K562 (cell line): ENCODE results near the gene RPE65. TPM values are rescaled to one million over a fixed set of nuclear protein-coding genes. Genes with fewer than 3 reads are reported as not detected.
A peak's percentile ranks its signal among the peaks of the same experiment; 100 is the strongest.

ENCODE experiments used
- BRD9 ChIP-seq: fragments of 450-650 bp; IDR thresholded peaks from 2 replicates; pipeline ENCODE4 v1.6.1; 2018; ENCODE audit warnings: low read depth; ENCODE audit not compliant: partially characterized antibody
- KAT7 ChIP-seq: sonication (generic); formaldehyde crosslinking; IDR thresholded peaks from 2 replicates; pipeline ENCODE4 v1.8.0; 2022; ENCODE audit warnings: missing genetic modification reagents, mild to moderate bottlenecking, borderline replicate concordance
- MEIS2 ChIP-seq: fragments of 450-650 bp; IDR thresholded peaks from 2 replicates; pipeline ENCODE4 v1.6.1; 2014; ENCODE audit warnings: mild to moderate bottlenecking; ENCODE audit not compliant: partially characterized antibody
- NEUROD1 ChIP-seq: fragments of 150-350 bp; IDR thresholded peaks from 2 replicates; pipeline ENCODE4 v1.6.1; 2014; ENCODE audit warnings: borderline replicate concordance, low read length, low read depth; ENCODE audit not compliant: partially characterized antibody
- NR1H2 ChIP-seq: sonication (generic); formaldehyde crosslinking; IDR thresholded peaks from 2 replicates; pipeline ENCODE4 v1.4.0; 2020; ENCODE audit warnings: mild to moderate bottlenecking, missing genetic modification reagents
- POLR2B ChIP-seq: fragments of 450-650 bp; IDR thresholded peaks from 2 replicates; pipeline ENCODE4 v1.6.1; 2018; ENCODE audit warnings: low read depth; ENCODE audit not compliant: partially characterized antibody
- POU5F1 ChIP-seq: fragments of 150-350 bp; IDR thresholded peaks from 2 replicates; pipeline ENCODE4 v1.6.1; 2014; ENCODE audit warnings: borderline replicate concordance, low read length, low read depth, mild to moderate bottlenecking; ENCODE audit not compliant: partially characterized antibody
- SMAD4 ChIP-seq: fragments of 250-450 bp; sonication (Bioruptor Pico); conservative IDR thresholded peaks from 2 replicates; pipeline ENCODE4 v1.8.0; 2021; ENCODE audit warnings: inconsistent platforms, mild to moderate bottlenecking, moderate library complexity
- STAT6 ChIP-seq: sonication (generic); formaldehyde crosslinking; IDR thresholded peaks from 2 replicates; pipeline ENCODE4 v1.8.1; 2023; ENCODE audit warnings: mild to moderate bottlenecking, missing genetic modification reagents
- TOE1 ChIP-seq, 2 experiments: fragments of 450-650 bp in 1 of 2; sonication (generic) in 1 of 2; formaldehyde crosslinking in 1 of 2; IDR thresholded peaks; 2 replicates each; pipeline versions ENCODE4 v1.7.1 to v1.8.0; 2016 to 2022; ENCODE audit warnings: borderline replicate concordance in 2 of 2, mild to moderate bottlenecking in 2 of 2, antibody characterized with exemption in 1 of 2, inconsistent platforms in 1 of 2, low read depth in 1 of 2, missing genetic modification reagents in 1 of 2, moderate library complexity in 1 of 2
- TRIM24 ChIP-seq, 2 experiments: fragments of 450-650 bp; IDR thresholded peaks; 2 replicates each; pipeline ENCODE4 v1.6.1; 2016
- ZBTB43 ChIP-seq: sonication (generic); formaldehyde crosslinking; IDR thresholded peaks from 2 replicates; pipeline ENCODE4 v1.8.0; 2023; ENCODE audit warnings: mild to moderate bottlenecking, missing genetic modification reagents
- ZFP36 ChIP-seq: fragments of 150-350 bp; IDR thresholded peaks from 2 replicates; pipeline ENCODE4 v1.6.1; 2018; ENCODE audit warnings: low read length, low read depth; ENCODE audit not compliant: partially characterized antibody
- polyA plus RNA-seq, 8 experiments: library from polyadenylated mRNA; depleted of rRNA in 4 of 8; stranded (reverse) in 5 of 8; unstranded in 3 of 8; fragments of >200 nt; fragmentation: Nextera tagmentation in 2 of 8; fragmentation: Illumina TruSeq in 1 of 8; extraction: Ambion mirVana in 2 of 8; extraction: Trizol in 1 of 8; gene quantifications; 2 replicates each; pipeline versions ENCODE4 v1.2.1 to v1.2.3, GENCODE V29; 2011 to 2014; ENCODE audit warnings: inconsistent platforms in 1 of 8, missing spikeins in 1 of 8
- total RNA-seq, 7 experiments: library from RNA; depleted of rRNA in 6 of 7; stranded (reverse); fragments of >200 nt in 6 of 7; fragmentation: Illumina TruSeq in 2 of 7; extraction: Trizol in 2 of 7; gene quantifications; 2 replicates each; pipeline versions ENCODE4 v1.2.1 to v1.2.3, GENCODE V29; 2011 to 2021; ENCODE audit warnings: low replicate concordance in 1 of 7
- TF ChIP-seq, protein P1 (sequence below): fragments of 450-650 bp; formaldehyde crosslinking; IDR thresholded peaks from 2 replicates; pipeline ENCODE4 v1.4.0; 2020; ENCODE audit warnings: mild to moderate bottlenecking, moderate library complexity
- TF ChIP-seq, protein P2 (sequence below): fragments of 200-800 bp; sonication (Bioruptor generic); IDR thresholded peaks from 2 replicates; pipeline ENCODE4 v1.6.1; 2017; ENCODE audit warnings: missing genetic modification characterization, missing compliant biosample characterization
- TF ChIP-seq, protein P3 (sequence below): fragments of 250-450 bp; sonication (Bioruptor Pico); IDR thresholded peaks from 2 replicates; pipeline ENCODE4 v1.8.0; 2022; ENCODE audit warnings: inconsistent platforms, mild to moderate bottlenecking, moderate library complexity, borderline replicate concordance

RPE65 gene
- total and polyA plus RNA-seq, 9 of the 15 experiments (the other 6 are each of a cell fraction or from before 2014, with no cell fraction given), result 0.14 TPM; not detected in 8

GRCh38 chr1:68496680-68497357 lies 47.1 kb upstream of the RPE65 start, which contains the start of gene DEPDC1 (continued):
- TF ChIP-seq STAT6 (CRISPR knock-in tag) (0 out of 2 replicates have a peak, but pooled peaks have one; percentile 64), MEIS2 (peak; percentile 64), KAT7 (CRISPR knock-in tag) (peak; percentile 85; the same call in 1 of the 2 replicates), ZBTB43 (CRISPR knock-in tag) (peak; percentile 61; the same call in 1 of the 2 replicates), TOE1 (IDR thresholded peaks at IDR 0.05; ENCODE audit: borderline replicate concordance) (peak; percentile 100), TOE1 (CRISPR knock-in tag; IDR thresholded peaks at IDR 0.05; ENCODE audit: borderline replicate concordance, low read depth) (no peak), POLR2B (peak; percentile 40), BRD9 (peak; percentile 50), POU5F1 (no peak), TRIM24 (IDR thresholded peaks at IDR 0.05) (no peak), NEUROD1 (peak; percentile 16), NR1H2 (0 out of 2 replicates have a peak, but pooled peaks have one; percentile 42), SMAD4 (peak; percentile 69; the same call in 1 of the 2 replicates), ZFP36 (no peak)
- TF ChIP-seq, protein P1, sequence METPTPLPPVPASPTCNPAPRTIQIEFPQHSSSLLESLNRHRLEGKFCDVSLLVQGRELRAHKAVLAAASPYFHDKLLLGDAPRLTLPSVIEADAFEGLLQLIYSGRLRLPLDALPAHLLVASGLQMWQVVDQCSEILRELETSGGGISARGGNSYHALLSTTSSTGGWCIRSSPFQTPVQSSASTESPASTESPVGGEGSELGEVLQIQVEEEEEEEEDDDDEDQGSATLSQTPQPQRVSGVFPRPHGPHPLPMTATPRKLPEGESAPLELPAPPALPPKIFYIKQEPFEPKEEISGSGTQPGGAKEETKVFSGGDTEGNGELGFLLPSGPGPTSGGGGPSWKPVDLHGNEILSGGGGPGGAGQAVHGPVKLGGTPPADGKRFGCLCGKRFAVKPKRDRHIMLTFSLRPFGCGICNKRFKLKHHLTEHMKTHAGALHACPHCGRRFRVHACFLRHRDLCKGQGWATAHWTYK (CRISPR knock-in tag), result no peak
- TF ChIP-seq, protein P2, sequence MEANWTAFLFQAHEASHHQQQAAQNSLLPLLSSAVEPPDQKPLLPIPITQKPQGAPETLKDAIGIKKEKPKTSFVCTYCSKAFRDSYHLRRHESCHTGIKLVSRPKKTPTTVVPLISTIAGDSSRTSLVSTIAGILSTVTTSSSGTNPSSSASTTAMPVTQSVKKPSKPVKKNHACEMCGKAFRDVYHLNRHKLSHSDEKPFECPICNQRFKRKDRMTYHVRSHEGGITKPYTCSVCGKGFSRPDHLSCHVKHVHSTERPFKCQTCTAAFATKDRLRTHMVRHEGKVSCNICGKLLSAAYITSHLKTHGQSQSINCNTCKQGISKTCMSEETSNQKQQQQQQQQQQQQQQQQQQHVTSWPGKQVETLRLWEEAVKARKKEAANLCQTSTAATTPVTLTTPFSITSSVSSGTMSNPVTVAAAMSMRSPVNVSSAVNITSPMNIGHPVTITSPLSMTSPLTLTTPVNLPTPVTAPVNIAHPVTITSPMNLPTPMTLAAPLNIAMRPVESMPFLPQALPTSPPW, result 0 out of 2 replicates have a peak, but pooled peaks have one; percentile 34
- TF ChIP-seq, protein P3, sequence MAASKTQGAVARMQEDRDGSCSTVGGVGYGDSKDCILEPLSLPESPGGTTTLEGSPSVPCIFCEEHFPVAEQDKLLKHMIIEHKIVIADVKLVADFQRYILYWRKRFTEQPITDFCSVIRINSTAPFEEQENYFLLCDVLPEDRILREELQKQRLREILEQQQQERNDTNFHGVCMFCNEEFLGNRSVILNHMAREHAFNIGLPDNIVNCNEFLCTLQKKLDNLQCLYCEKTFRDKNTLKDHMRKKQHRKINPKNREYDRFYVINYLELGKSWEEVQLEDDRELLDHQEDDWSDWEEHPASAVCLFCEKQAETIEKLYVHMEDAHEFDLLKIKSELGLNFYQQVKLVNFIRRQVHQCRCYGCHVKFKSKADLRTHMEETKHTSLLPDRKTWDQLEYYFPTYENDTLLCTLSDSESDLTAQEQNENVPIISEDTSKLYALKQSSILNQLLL (CRISPR knock-in tag), result no peak
